Neural cell (in vitro differentiated cells): ENCODE data around the gene ZCCHC24. TPM values are rescaled to one million over a fixed set of nuclear protein-coding genes. Genes with fewer than 3 reads are reported as not detected.

Experiments
- H2AFZ ChIP-seq: fragments of 200-600, 300-800 bp; sonication (generic), shearing (Covaris generic); 2 replicates; pipeline ENCODE4 v1.6.0; 2014; ENCODE audit warnings: low read depth, mild to moderate bottlenecking, antibody characterized with exemption, low read length, moderate library complexity
- H3F3A ChIP-seq: fragments of 200-600 bp; shearing (Covaris generic); 2 replicates; pipeline ENCODE4 v1.6.1; 2016; ENCODE audit warnings: mild to moderate bottlenecking, moderate library complexity, mixed read lengths, antibody characterized with exemption, low read length; ENCODE audit not compliant: insufficient read depth, poor library complexity, severe bottlenecking
- H3K27ac ChIP-seq: fragments of 200-600, 300-800 bp; sonication (generic), shearing (Covaris generic); 2 replicates; pipeline ENCODE4 v1.5.1; 2014; ENCODE audit warnings: mild to moderate bottlenecking, low read length, moderate library complexity
- H3K27me3 ChIP-seq: fragments of 300-800, 200-600 bp; sonication (generic), shearing (Covaris generic); 2 replicates; pipeline ENCODE4 v1.6.0; 2014; ENCODE audit warnings: mild to moderate bottlenecking, low read depth, low read length, moderate library complexity; ENCODE audit not compliant: insufficient read depth
- H3K36me3 ChIP-seq: fragments of 300-800, 200-600 bp; sonication (generic), shearing (Covaris generic); 2 replicates; pipeline ENCODE4 v1.5.1; 2014; ENCODE audit warnings: mild to moderate bottlenecking, antibody characterized with exemption, low read length, moderate library complexity; ENCODE audit not compliant: insufficient read depth
- H3K4me2 ChIP-seq: fragments of 300-800, 200-600 bp; sonication (generic), shearing (Covaris generic); 2 replicates; pipeline ENCODE4 v1.6.0; 2014; ENCODE audit warnings: mild to moderate bottlenecking, low read length
- H3K4me3 ChIP-seq: fragments of 300-800, 200-600 bp; sonication (generic), shearing (Covaris generic); 2 replicates; pipeline ENCODE4 v1.5.1; 2014; ENCODE audit warnings: mild to moderate bottlenecking, low read length, moderate library complexity
- H3K79me2 ChIP-seq: fragments of 200-600 bp; shearing (Covaris generic); replicated peaks from 2 replicates; pipeline ENCODE4 v1.6.0; 2014; ENCODE audit warnings: mild to moderate bottlenecking, low read length, moderate library complexity; ENCODE audit not compliant: insufficient read depth
- H3K9ac ChIP-seq: fragments of 300-800, 200-600 bp; sonication (generic), shearing (Covaris generic); 2 replicates; pipeline ENCODE4 v1.6.1; 2016; ENCODE audit warnings: mild to moderate bottlenecking, low read length, mixed read lengths
- H3K9me2 ChIP-seq: fragments of 200-600 bp; shearing (Covaris generic); 2 replicates; pipeline ENCODE4 v1.6.1; 2016; ENCODE audit warnings: mild to moderate bottlenecking, low read length, mixed read lengths; ENCODE audit not compliant: insufficient read depth
- H3K9me3 ChIP-seq: fragments of 200-600, 300-800 bp; sonication (generic), shearing (Covaris generic); 2 replicates; pipeline ENCODE4 v1.6.1; 2016; ENCODE audit warnings: mild to moderate bottlenecking, mixed run types, low read length, moderate library complexity, mixed read lengths
- H4K20me1 ChIP-seq: fragments of 200-600 bp; shearing (Covaris generic); 2 replicates; pipeline ENCODE4 v1.6.1; 2016; ENCODE audit warnings: mild to moderate bottlenecking, mixed run types; ENCODE audit not compliant: insufficient read depth
- CTCF ChIP-seq: fragments of 450-650 bp; IDR thresholded peaks from 2 replicates; pipeline ENCODE4 v1.5.1; 2014; ENCODE audit warnings: antibody characterized with exemption, mild to moderate bottlenecking, moderate library complexity; ENCODE audit not compliant: poor library complexity, severe bottlenecking
- EP300 ChIP-seq: fragments of 450-650 bp; conservative IDR thresholded peaks from 2 replicates; pipeline ENCODE4 v1.6.1; 2014; ENCODE audit warnings: antibody characterized with exemption, mild to moderate bottlenecking, moderate library complexity; ENCODE audit not compliant: poor library complexity, severe bottlenecking
- EZH2 ChIP-seq: fragments of 200-600, 300-800 bp; shearing (Covaris generic), sonication (generic); IDR thresholded peaks from 2 replicates; pipeline ENCODE4 v1.6.1; 2014; ENCODE audit warnings: antibody characterized with exemption, low read length, borderline replicate concordance, mild to moderate bottlenecking; ENCODE audit not compliant: insufficient read depth, poor library complexity, severe bottlenecking
- MXI1 ChIP-seq: fragments of 450-650 bp; conservative IDR thresholded peaks from 2 replicates; pipeline ENCODE4 v1.6.1; 2014; ENCODE audit warnings: antibody characterized with exemption, mild to moderate bottlenecking; ENCODE audit not compliant: poor library complexity, severe bottlenecking
- POLR2AphosphoS5 ChIP-seq: IDR thresholded peaks from 2 replicates; pipeline ENCODE4 v1.6.1; 2012
- RAD21 ChIP-seq: fragments of 450-650 bp; conservative IDR thresholded peaks from 2 replicates; pipeline ENCODE4 v1.6.1; 2014; ENCODE audit warnings: antibody characterized with exemption, mild to moderate bottlenecking, moderate library complexity
- REST ChIP-seq: IDR thresholded peaks from 2 replicates; pipeline ENCODE4 v1.6.1; 2012; ENCODE audit warnings: borderline replicate concordance
- SMC3 ChIP-seq: fragments of 450-650 bp; conservative IDR thresholded peaks from 2 replicates; pipeline ENCODE4 v1.6.1; 2014; ENCODE audit warnings: antibody characterized with exemption, mild to moderate bottlenecking, moderate library complexity; ENCODE audit not compliant: poor library complexity
- TAF1 ChIP-seq: IDR thresholded peaks from 2 replicates; pipeline ENCODE4 v1.6.1; 2012; ENCODE audit warnings: low read depth
- polyA plus RNA-seq: library from polyadenylated mRNA; depleted of rRNA; stranded (reverse); fragments of >200 nt; gene quantifications from 2 replicates; pipeline ENCODE4 v1.2.3, GENCODE V29; 2014

Gene ZCCHC24
- polyA plus RNA-seq, 1 donor from 2014 or later, result not detected

GRCh38 chr10:79376078-79376628 lies 69.3 kb downstream of the ZCCHC24 start:
- TF ChIP-seq SMC3, result no peak
- no peak for TF ChIP-seq MXI1
- TF ChIP-seq TAF1, result no peak
- TF ChIP-seq EP300, result no peak
- no peak for TF ChIP-seq EZH2
- TF ChIP-seq POLR2AphosphoS5, result no peak
- TF ChIP-seq REST, result no peak
- no peaks in the 10 kb centered on the region for H3K9me3 ChIP-seq
- H3K9ac ChIP-seq, result no peak overlapping the region
- no peaks in the 10 kb centered on the region for H3K79me2 ChIP-seq
- H3K27me3 ChIP-seq, result no peaks in the 10 kb centered on the region
- no peak overlapping the region for H2AFZ ChIP-seq
- H3K9me2 ChIP-seq, result no peaks in the 10 kb centered on the region
- H3F3A ChIP-seq, result no peaks in the 10 kb centered on the region
- no peaks in the 10 kb centered on the region for H3K36me3 ChIP-seq
- no peak overlapping the region for H3K27ac ChIP-seq
- H4K20me1 ChIP-seq, result no peaks in the 10 kb centered on the region
- no peak overlapping the region for H3K4me2 ChIP-seq
- no peak overlapping the region for H3K4me3 ChIP-seq

- H3K9me2 ChIP-seq, result no peaks in the 10 kb centered on the region
- H4K20me1 ChIP-seq, result no peaks in the 10 kb centered on the region
- H3K4me3 ChIP-seq, result no peak overlapping the region
- H3K9me3 ChIP-seq, result no peaks in the 10 kb centered on the region
- H3F3A ChIP-seq, result no peaks in the 10 kb centered on the region
- no peak overlapping the region for H3K4me2 ChIP-seq
- no peaks in the 10 kb centered on the region for H3K36me3 ChIP-seq
- no peak overlapping the region for H2AFZ ChIP-seq
- H3K27me3 ChIP-seq, result no peaks in the 10 kb centered on the region
- no peak overlapping the region for H3K9ac ChIP-seq
- H3K79me2 ChIP-seq, result no peaks in the 10 kb centered on the region
- no peak overlapping the region for H3K27ac ChIP-seq
- TF ChIP-seq MXI1 (no peak), TAF1 (no peak), CTCF (no peak), EZH2 (no peak), RAD21 (no peak), REST (no peak), POLR2AphosphoS5 (no peak), EP300 (no peak), SMC3 (no peak)
These were observed 69.9 kb downstream of the ZCCHC24 start for GRCh38 chr10:79375321-79376077.
